D341Med (cell line): ENCODE measurements around the gene PAM.

ENCODE experiments used
- DNase-seq: peaks from one replicate; pipeline ENCODE4 v3.0.0; 2012; ENCODE audit warnings: low spot score

PAM gene

GRCh38 chr5:102754767-102755431, at the start of gene PAM:
TSS of gene PAM (plus strand) at chr5:102755305. CDS start at chr5:102866196, 110,891 bp downstream.
- peak; percentile 89 for DNase-seq

- DNase-seq: no peak
These were observed 43.4 kb upstream of the PAM start for GRCh38 chr5:102711525-102712385.

GRCh38 chr5:102713278-102713677, 41.8 kb upstream of the PAM start:
- no peak for DNase-seq

- no peak for DNase-seq
These were observed 41.3 kb upstream of the PAM start for GRCh38 chr5:102713682-102714231.

- DNase-seq: no peak
These were observed 39.9 kb upstream of the PAM start for GRCh38 chr5:102715082-102715807.

GRCh38 chr5:102716017-102716416, 39.1 kb upstream of the PAM start:
- DNase-seq: no peak

- no peak for DNase-seq
These were observed 36.3 kb upstream of the PAM start for GRCh38 chr5:102718819-102719218.

GRCh38 chr5:102719886-102720285, 35.2 kb upstream of the PAM start:
- DNase-seq: peak; percentile 17

- no peak for DNase-seq
These were observed 34.1 kb upstream of the PAM start for GRCh38 chr5:102720969-102721368.

- no peak for DNase-seq
These were observed 32.2 kb upstream of the PAM start for GRCh38 chr5:102722931-102723330.

- no peak for DNase-seq
These were observed 23.4 kb upstream of the PAM start for GRCh38 chr5:102731693-102732092.

- no peak for DNase-seq
These were observed 21.6 kb upstream of the PAM start for GRCh38 chr5:102733534-102733933.

- DNase-seq: no peak
These were observed 17.9 kb upstream of the PAM start for GRCh38 chr5:102737161-102737560.

- no peak for DNase-seq
These were observed 17.2 kb upstream of the PAM start for GRCh38 chr5:102737805-102738469.

- DNase-seq: no peak
These were observed 14.6 kb upstream of the PAM start for GRCh38 chr5:102740515-102740914.

- DNase-seq: no peak
These were observed 12.9 kb upstream of the PAM start for GRCh38 chr5:102742215-102742614.

- no peak for DNase-seq
These were observed 11.2 kb upstream of the PAM start for GRCh38 chr5:102743900-102744299.

- DNase-seq: no peak
These were observed 7.5 kb upstream of the PAM start for GRCh38 chr5:102747386-102748166.

- DNase-seq: no peak
These were observed 5.6 kb upstream of the PAM start for GRCh38 chr5:102749416-102750030.

- DNase-seq: no peak
These were observed 4.8 kb upstream of the PAM start for GRCh38 chr5:102750151-102750834.
